ENCODE results near the gene LLGL2.

DNA sequence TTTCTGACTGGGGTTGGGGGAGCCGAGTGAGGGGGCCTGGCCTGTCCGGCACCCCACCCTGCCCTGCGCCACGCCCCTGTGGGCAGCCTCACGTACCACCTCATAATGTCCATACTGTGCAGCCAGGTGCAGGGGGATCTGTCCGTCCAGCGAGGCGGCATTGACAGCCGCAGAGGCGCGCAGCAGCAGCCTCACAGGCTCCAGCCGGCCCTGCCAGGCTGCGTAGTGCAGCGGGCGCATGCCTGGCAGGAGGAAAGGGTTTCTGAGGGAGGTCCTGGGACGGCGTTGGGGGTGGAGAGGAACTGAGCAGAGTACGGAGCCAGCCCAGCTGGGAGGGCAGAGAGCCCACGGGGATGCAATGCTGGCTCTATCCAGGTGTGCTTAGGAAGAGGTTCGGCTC, 18.6 kb upstream of the LLGL2 start:
- TF ChIP-seq POLR2AphosphoS5 (IDR thresholded peaks at IDR 0.05; ENCODE audit: insufficient read depth in 1 of 2, low read depth in 1 of 2) (no peak), POLR2A (IDR thresholded peaks at IDR 0.05) (no peak)

Measured in vagina (tissue), 2 donors.